H1 (cell line): ENCODE results near the gene RIMBP2. TPM values are rescaled to one million over a fixed set of nuclear protein-coding genes. Genes with fewer than 3 reads are reported as not detected.

Experiments used
- CTCF ChIA-PET: fragments of 300-600 bp; sonication (Branson Sonifier 250); formaldehyde crosslinking; loops from one replicate; lab custom pipeline; 2021; ENCODE audit not compliant: partially characterized antibody; lab: Charles Lee
- POLR2A ChIA-PET: fragments of 300-600 bp; sonication (Branson Sonifier 250); formaldehyde crosslinking; loops from one replicate; lab custom pipeline; 2021; ENCODE audit warnings: inconsistent platforms; ENCODE audit not compliant: partially characterized antibody; lab: Charles Lee
- DNase-seq, 2 experiments: peaks; one replicate each; pipeline versions ENCODE4 v3.0.0 to v3.0.0-alpha.2; 2010 to 2022; ENCODE audit warnings: low spot score in 2 of 2, low read depth in 1 of 2, mixed read lengths in 1 of 2
- FAIRE-seq: peaks from 2 replicates; lab custom pipeline; 2011; peaks lifted over from hg19 to GRCh38; lab: Jason Lieb, UNC
- H2AFZ ChIP-seq: 2 replicates; pipeline ENCODE4 v1.8.1; 2012; ENCODE audit warnings: low read length, inconsistent platforms
- H2AK5ac ChIP-seq: 2 replicates; pipeline ENCODE4 v1.6.1; 2013; ENCODE audit warnings: low read depth, low read length
- H2BK120ac ChIP-seq: replicated peaks from 2 replicates; pipeline ENCODE3; 2013; ENCODE audit warnings: low read depth, low read length, inconsistent platforms
- H2BK12ac ChIP-seq: 2 replicates; pipeline ENCODE4 v1.6.1; 2013; ENCODE audit warnings: low read depth, low read length
- H2BK15ac ChIP-seq: 2 replicates; pipeline ENCODE4 v1.6.1; 2013; ENCODE audit warnings: low read length
- H2BK20ac ChIP-seq: 2 replicates; pipeline ENCODE4 v1.6.1; 2013; ENCODE audit warnings: low read length
- H2BK5ac ChIP-seq: 2 replicates; pipeline ENCODE4 v1.6.1; 2013; ENCODE audit warnings: low read depth, low read length
- H3K14ac ChIP-seq: 2 replicates; pipeline ENCODE4 v1.6.1; 2013; ENCODE audit warnings: inconsistent platforms; ENCODE audit not compliant: insufficient read length
- H3K18ac ChIP-seq: 2 replicates; pipeline ENCODE4 v1.6.1; 2013; ENCODE audit warnings: low read length; ENCODE audit errors: extremely low read depth
- H3K23ac ChIP-seq: 2 replicates; pipeline ENCODE4 v1.6.1; 2013; ENCODE audit warnings: inconsistent platforms; ENCODE audit not compliant: insufficient read length
- H3K23me2 ChIP-seq: 2 replicates; pipeline ENCODE4 v1.6.1; 2013; ENCODE audit warnings: low read depth, low read length
- H3K27ac ChIP-seq: 2 replicates; pipeline ENCODE4 v1.6.1; 2011; ENCODE audit warnings: low read depth, low read length, inconsistent platforms
- H3K27me3 ChIP-seq, 4 experiments: replicated peaks in 1 of 4; 1 replicate in 1 of 4; 2 replicates in 3 of 4; pipeline versions ENCODE4 v1.6.1 to v1.8.1; 2011 to 2013; ENCODE audit warnings: low read length in 3 of 4, mild to moderate bottlenecking in 3 of 4, inconsistent platforms in 2 of 4, mixed read lengths in 2 of 4, moderate library complexity in 1 of 4; ENCODE audit not compliant: control insufficient read depth in 3 of 4, insufficient read depth in 3 of 4; ENCODE audit errors: extremely low read depth in 1 of 4
- H3K36me3 ChIP-seq, 4 experiments: 2 replicates each; pipeline versions ENCODE4 v1.6.1 to v1.8.1; 2011 to 2013; ENCODE audit warnings: mild to moderate bottlenecking in 4 of 4, low read length in 3 of 4, moderate library complexity in 2 of 4, control low read depth in 1 of 4, inconsistent platforms in 1 of 4; ENCODE audit not compliant: insufficient read depth in 4 of 4, control insufficient read depth in 2 of 4
- H3K4ac ChIP-seq: replicated peaks from 2 replicates; pipeline ENCODE3; 2013; ENCODE audit warnings: low read length, low read depth, mixed read lengths, inconsistent platforms; ENCODE audit not compliant: insufficient read length
- H3K4me1 ChIP-seq, 4 experiments: replicated peaks in 1 of 4; 1 replicate in 1 of 4; 2 replicates in 3 of 4; pipeline versions ENCODE4 v1.6.1 to v1.8.1; 2011 to 2013; ENCODE audit warnings: low read length in 3 of 4, inconsistent platforms in 2 of 4, mixed read lengths in 1 of 4; ENCODE audit not compliant: insufficient read depth in 4 of 4, control insufficient read depth in 3 of 4
- H3K4me2 ChIP-seq, 2 experiments: 2 replicates each; pipeline versions ENCODE4 v1.6.1 to v1.8.1; 2011 to 2013; ENCODE audit warnings: low read depth in 2 of 2, low read length in 2 of 2, control low read depth in 1 of 2, inconsistent platforms in 1 of 2, mild to moderate bottlenecking in 1 of 2; ENCODE audit not compliant: insufficient read depth in 1 of 2
- H3K4me3 ChIP-seq, 4 experiments: fragments of 200-600, 300-600 bp in 1 of 4; sonication (generic), shearing (Covaris generic), sonication (Bioruptor Twin) in 1 of 4; 2 replicates each; pipeline versions ENCODE4 v1.5.1 to v1.8.1; 2011 to 2016; ENCODE audit warnings: low read length in 4 of 4, low read depth in 3 of 4, control low read depth in 2 of 4, inconsistent platforms in 2 of 4, mild to moderate bottlenecking in 2 of 4, mixed read lengths in 1 of 4, moderate library complexity in 1 of 4; ENCODE audit not compliant: insufficient read depth in 2 of 4; ENCODE audit errors: extremely low read depth in 1 of 4
- H3K56ac ChIP-seq: replicated peaks from 2 replicates; pipeline ENCODE3; 2013; ENCODE audit warnings: low read depth, mild to moderate bottlenecking, mixed read lengths, low read length, inconsistent platforms; ENCODE audit not compliant: insufficient read length
- H3K79me1 ChIP-seq: 2 replicates; pipeline ENCODE4 v1.6.1; 2013; ENCODE audit warnings: low read depth, low read length, control low read depth
- H3K79me2 ChIP-seq, 2 experiments: 2 replicates each; pipeline versions ENCODE4 v1.6.1 to v1.8.1; 2012 to 2013; ENCODE audit warnings: low read length in 2 of 2, mild to moderate bottlenecking in 2 of 2, inconsistent platforms in 1 of 2; ENCODE audit not compliant: insufficient read depth in 2 of 2, control insufficient read depth in 1 of 2
- H3K9ac ChIP-seq, 4 experiments: replicated peaks in 1 of 4; 1 replicate in 1 of 4; 2 replicates in 3 of 4; pipeline versions ENCODE4 v1.6.1 to v1.8.1; 2011 to 2013; ENCODE audit warnings: low read depth in 3 of 4, low read length in 3 of 4, control low read depth in 2 of 4, mild to moderate bottlenecking in 2 of 4, moderate library complexity in 2 of 4, inconsistent platforms in 1 of 4; ENCODE audit errors: extremely low read depth in 1 of 4
- H3K9me3 ChIP-seq, 2 experiments: 2 replicates each; pipeline versions ENCODE4 v1.6.1 to v1.8.1; 2012 to 2013; ENCODE audit warnings: mild to moderate bottlenecking in 2 of 2, moderate library complexity in 2 of 2, control low read depth in 1 of 2, inconsistent platforms in 1 of 2, low read depth in 1 of 2, low read length in 1 of 2, mixed read lengths in 1 of 2; ENCODE audit not compliant: insufficient read depth in 2 of 2
- H4K20me1 ChIP-seq, 2 experiments: replicated peaks in 1 of 2; 2 replicates each; pipeline versions ENCODE3 to v1.8.1; 2011 to 2013; ENCODE audit warnings: inconsistent platforms in 2 of 2, low read length in 2 of 2, mild to moderate bottlenecking in 1 of 2; ENCODE audit not compliant: insufficient read depth in 2 of 2, control insufficient read depth in 1 of 2
- H4K5ac ChIP-seq: 2 replicates; pipeline ENCODE4 v1.6.1; 2013; ENCODE audit warnings: low read length, low read depth, mixed read lengths, inconsistent platforms; ENCODE audit not compliant: insufficient read length
- H4K8ac ChIP-seq: 2 replicates; pipeline ENCODE4 v1.8.0; 2013; ENCODE audit warnings: mild to moderate bottlenecking, moderate library complexity, low read length, inconsistent platforms; ENCODE audit not compliant: insufficient read depth; ENCODE audit errors: extremely low read depth
- H4K91ac ChIP-seq: replicated peaks from 2 replicates; pipeline ENCODE3; 2013; ENCODE audit warnings: low read length, mixed read lengths, inconsistent platforms; ENCODE audit not compliant: insufficient read length
- BRCA1 ChIP-seq: IDR thresholded peaks from 2 replicates; pipeline ENCODE4 v1.6.1; 2012; ENCODE audit warnings: low read depth, low read length, improper control_type of control experiment
- CHD2 ChIP-seq: IDR thresholded peaks from 2 replicates; pipeline ENCODE4 v1.6.1; 2012; ENCODE audit warnings: low read length, improper control_type of control experiment
- FOSL1 ChIP-seq: IDR thresholded peaks from 2 replicates; pipeline ENCODE4 v1.6.1; 2011; ENCODE audit warnings: mild to moderate bottlenecking, low read depth, low read length, moderate library complexity; ENCODE audit not compliant: insufficient read depth
- GABPA ChIP-seq: IDR thresholded peaks from 2 replicates; pipeline ENCODE4 v1.6.1; 2011; ENCODE audit warnings: mild to moderate bottlenecking, low read length, moderate library complexity, borderline replicate concordance; ENCODE audit not compliant: insufficient read depth
- JUN ChIP-seq: IDR thresholded peaks from 2 replicates; pipeline ENCODE4 v1.6.1; 2011; ENCODE audit warnings: low read depth, mild to moderate bottlenecking, improper control_type of control experiment, low read length
- JUND ChIP-seq: IDR thresholded peaks from 2 replicates; pipeline ENCODE4 v1.6.1; 2011; ENCODE audit warnings: mild to moderate bottlenecking, improper control_type of control experiment, low read length
- POLR2AphosphoS5 ChIP-seq: IDR thresholded peaks from 2 replicates; pipeline ENCODE4 v1.6.1; 2011; ENCODE audit warnings: low read depth, low read length
- POU5F1 ChIP-seq: IDR thresholded peaks from 2 replicates; pipeline ENCODE4 v1.6.1; 2011; ENCODE audit warnings: low read depth, mild to moderate bottlenecking, low read length, moderate library complexity
- SAP30 ChIP-seq: fragments of 300-600 bp; sonication (generic); IDR thresholded peaks from 2 replicates; pipeline ENCODE4 v1.7.1; 2012; ENCODE audit warnings: low read length, moderate library complexity, mild to moderate bottlenecking, inconsistent platforms; ENCODE audit not compliant: insufficient read depth, insufficient replicate concordance
- SIX5 ChIP-seq: IDR thresholded peaks from 2 replicates; pipeline ENCODE4 v1.6.1; 2011; ENCODE audit warnings: mild to moderate bottlenecking, low read depth, low read length
- SRF ChIP-seq: IDR thresholded peaks from 2 replicates; pipeline ENCODE4 v1.6.1; 2011; ENCODE audit warnings: mild to moderate bottlenecking, low read depth, low read length, moderate library complexity
- TBP ChIP-seq: IDR thresholded peaks from 2 replicates; pipeline ENCODE4 v1.6.1; 2011; ENCODE audit warnings: low read depth, low read length, improper control_type of control experiment
- YY1 ChIP-seq: IDR thresholded peaks from 2 replicates; pipeline ENCODE4 v1.6.1; 2011; ENCODE audit warnings: low read depth, mild to moderate bottlenecking, low read length
- ZNF274 ChIP-seq: IDR thresholded peaks from 2 replicates; pipeline ENCODE4 v1.7.0; 2012; ENCODE audit warnings: low read length, borderline replicate concordance; ENCODE audit errors: extremely low read depth
- WGBS, 2 experiments: shearing (Covaris generic) in 1 of 2; methylation state at CpG; one replicate each; pipeline versions ENCODE4 v1.1.6 to v1.1.7; 2013 to 2015; ENCODE audit warnings: low lambda C conversion rate in 2 of 2, mixed read lengths in 2 of 2, inconsistent platforms in 1 of 2, low coverage in 1 of 2, missing lambda C conversion rate in 1 of 2; ENCODE audit not compliant: insufficient replicate concordance in 2 of 2, insufficient coverage in 1 of 2, insufficient read length in 1 of 2; ENCODE audit errors: extremely low coverage in 1 of 2, missing lambda C conversion rate in 1 of 2; 5-methylcytosine and 5-hydroxymethylcytosine counted together
- polyA plus RNA-seq, 7 experiments: library from polyadenylated mRNA; depleted of rRNA in 3 of 7; stranded (reverse) in 5 of 7; unstranded in 2 of 7; fragments of >200 nt in 5 of 7; fragments of 200-250 nt in 2 of 7; gene quantifications; 1 replicate in 5 of 7; 2 replicates in 1 of 7; 4 replicates in 1 of 7; pipeline versions ENCODE4 v1.2.1 to v1.2.3, GENCODE V29; 2011 to 2013; ENCODE audit warnings: missing spikeins in 2 of 7, mixed read lengths in 2 of 7
- total RNA-seq: library from RNA; stranded (reverse); fragmentation: NEBNext Ultra II Directional; extraction: Animal tissue kit (Norgen Biotek cat#: 25700); gene quantifications from 2 replicates; pipeline ENCODE4 v1.2.1, GENCODE V29; 2021
- TF ChIP-seq, protein P1 (sequence below): IDR thresholded peaks from 2 replicates; pipeline ENCODE4 v1.6.1; 2012; ENCODE audit warnings: inconsistent platforms

The RIMBP2 gene
- total and polyA plus RNA-seq, 2 of the 8 experiments (the other 6 are each of a cell fraction or from before 2014, with no cell fraction given), result 0.18 to 0.65 TPM

- Histone ChIP-seq H3K14ac (no peak overlapping the region), H2BK5ac (no peak overlapping the region), H3K79me1 (no peaks in the 10 kb centered on the region), H4K5ac (no peak overlapping the region), H2AK5ac (no peak overlapping the region), H4K20me1 (no peaks in the 10 kb centered on the region), H2BK120ac (no peak overlapping the region), H3K36me3 (no peaks in the 10 kb centered on the region), H2BK12ac (no peak overlapping the region), H3K23me2 (no peaks in the 10 kb centered on the region), H3K23ac (no peak overlapping the region), H3K4me3 (no peak overlapping the region), H3K27me3 (no peaks in the 10 kb centered on the region), H3K27ac (no peak overlapping the region), H2BK15ac (no peak overlapping the region), H4K8ac (no peak overlapping the region), H3K4me1 (no peaks in the 10 kb centered on the region), H3K9me3 (peaks cover 0 to 4% of the 10 kb centered on the region in 2 experiments; a peak in 1 of 4 replicates), H3K9ac (no peak overlapping the region), H3K4me2 (no peak overlapping the region), H4K91ac (no peak overlapping the region), H2BK20ac (no peak overlapping the region), H2AFZ (no peak overlapping the region), H3K56ac (no peak overlapping the region), H3K4ac (no peak overlapping the region), H3K18ac (no peak overlapping the region), H3K79me2 (no peaks in the 10 kb centered on the region)
- CTCF ChIA-PET, result no interaction called here
- DNase-seq, result no peak
- FAIRE-seq, result no peak
- POLR2A ChIA-PET, result no interaction called here
- WGBS, 2 experiments, result 75% methylated on average over 5 of the region's 5 CpGs; no CpG with 5 or more reads in 1 of the 2 experiments
- no peak for TF ChIP-seq SRF
- TF ChIP-seq SIX5, result no peak
- TF ChIP-seq, protein P1, sequence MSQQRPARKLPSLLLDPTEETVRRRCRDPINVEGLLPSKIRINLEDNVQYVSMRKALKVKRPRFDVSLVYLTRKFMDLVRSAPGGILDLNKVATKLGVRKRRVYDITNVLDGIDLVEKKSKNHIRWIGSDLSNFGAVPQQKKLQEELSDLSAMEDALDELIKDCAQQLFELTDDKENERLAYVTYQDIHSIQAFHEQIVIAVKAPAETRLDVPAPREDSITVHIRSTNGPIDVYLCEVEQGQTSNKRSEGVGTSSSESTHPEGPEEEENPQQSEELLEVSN, result no peak
- TF ChIP-seq JUN, result no peak
- no peak for TF ChIP-seq POU5F1
- no peak for TF ChIP-seq ZNF274
- TF ChIP-seq YY1, result no peak
- TF ChIP-seq TBP, result no peak
- no peak for TF ChIP-seq GABPA
- no peak for TF ChIP-seq CHD2
- no peak for TF ChIP-seq FOSL1
- TF ChIP-seq SAP30, result no peak
- no peak for TF ChIP-seq BRCA1
- TF ChIP-seq POLR2AphosphoS5, result no peak
- no peak for TF ChIP-seq JUND
Measured at GRCh38 chr12:130488358-130488710, 227.8 kb downstream of the RIMBP2 start.
